Skin epidermis (tissue), 12 donors: ENCODE measurements around the gene DUSP7.

ENCODE experiments used
- H3K27ac ChIP-seq, 21 experiments: fragments of 200-600 bp; sonication (generic) in 11 of 21; one replicate each; pipeline ENCODE4 v1.5.0; 2020; ENCODE audit warnings: mild to moderate bottlenecking in 3 of 21, inconsistent platforms in 2 of 21, moderate library complexity in 2 of 21
- H3K4me3 ChIP-seq, 7 experiments: fragments of 200-600 bp; sonication (generic) in 2 of 7; one replicate each; pipeline ENCODE4 v1.5.0; 2020; ENCODE audit warnings: inconsistent platforms in 2 of 7, mild to moderate bottlenecking in 2 of 7, moderate library complexity in 1 of 7

DUSP7 gene

GRCh38 chr3:52020796-52021195 lies 35.6 kb downstream of the DUSP7 start:
- Histone ChIP-seq H3K27ac (peak overlapping the region in 2 of 21 experiments; percentile 34 to 37), H3K4me3 (no peak overlapping the region)

GRCh38 chr3:52019352-52020080 lies 36.9 kb downstream of the DUSP7 start:
- peak overlapping the region in 2 of 21 experiments; percentile 24 to 57 for H3K27ac ChIP-seq

DNA sequence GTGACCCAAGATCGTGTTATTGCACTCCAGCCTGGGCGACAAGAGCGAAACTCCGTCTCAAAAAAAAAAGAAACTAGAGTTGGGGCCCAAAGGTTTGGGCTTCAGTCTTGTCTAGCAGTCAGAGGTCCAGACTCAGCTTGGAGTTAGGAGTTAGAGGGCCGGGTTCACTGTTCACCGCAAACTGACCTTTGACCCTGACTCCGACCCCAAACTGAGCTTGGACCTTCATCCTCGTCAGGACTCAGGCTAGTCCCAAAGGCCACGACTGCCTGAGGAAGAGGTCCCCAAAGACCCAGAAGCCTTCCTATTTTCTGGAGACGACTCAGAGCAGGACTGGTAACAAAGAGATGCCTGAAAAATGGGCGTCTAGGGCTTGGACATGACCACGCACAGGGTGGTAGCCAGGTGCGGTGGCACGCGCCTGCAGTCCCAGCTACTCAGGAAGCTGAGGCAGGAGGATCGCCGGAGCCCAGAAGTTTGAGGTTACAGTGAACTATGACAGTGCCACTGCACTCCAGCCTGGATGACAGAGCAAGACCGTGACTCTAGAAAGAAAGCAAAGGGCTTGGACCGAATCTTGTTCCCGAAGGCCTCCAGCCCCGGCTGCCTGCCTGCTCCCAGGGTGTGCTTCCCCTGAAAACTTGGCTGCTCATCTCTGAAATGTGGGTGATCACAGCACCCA lies 37.9 kb downstream of the DUSP7 start:
- peak overlapping the region in 1 of 21 experiments; percentile 18 for H3K27ac ChIP-seq
- H3K4me3 ChIP-seq, result no peak overlapping the region

More at GRCh38 chr3:52019352-52020080, 36.9 kb downstream of the DUSP7 start:
- no peak overlapping the region for H3K4me3 ChIP-seq

DNA sequence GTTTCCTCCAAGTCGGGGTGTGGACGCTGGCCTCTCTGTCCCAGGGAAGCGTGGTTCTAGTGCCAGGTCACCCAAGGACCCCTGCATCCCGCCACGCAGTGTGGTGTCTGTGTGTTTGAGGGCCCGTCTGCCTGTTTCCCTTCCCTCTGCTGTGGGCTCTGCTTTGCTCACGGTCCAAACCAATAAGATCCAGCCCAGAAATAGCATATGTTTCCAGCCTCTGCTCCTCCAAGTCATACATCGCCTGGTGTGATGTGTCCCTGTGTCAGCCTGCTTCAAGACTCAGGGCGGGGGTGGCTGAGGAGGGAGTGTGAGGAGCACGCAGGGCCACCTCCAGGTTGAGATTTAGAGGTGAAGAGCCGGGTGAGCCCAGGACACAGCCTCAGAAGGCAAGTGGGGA lies 38.8 kb downstream of the DUSP7 start:
- no peak overlapping the region for H3K27ac ChIP-seq
- no peak overlapping the region for H3K4me3 ChIP-seq

GRCh38 chr3:52015438-52016228 lies 40.7 kb downstream of the DUSP7 start:
- H3K27ac ChIP-seq, result no peak overlapping the region

DNA sequence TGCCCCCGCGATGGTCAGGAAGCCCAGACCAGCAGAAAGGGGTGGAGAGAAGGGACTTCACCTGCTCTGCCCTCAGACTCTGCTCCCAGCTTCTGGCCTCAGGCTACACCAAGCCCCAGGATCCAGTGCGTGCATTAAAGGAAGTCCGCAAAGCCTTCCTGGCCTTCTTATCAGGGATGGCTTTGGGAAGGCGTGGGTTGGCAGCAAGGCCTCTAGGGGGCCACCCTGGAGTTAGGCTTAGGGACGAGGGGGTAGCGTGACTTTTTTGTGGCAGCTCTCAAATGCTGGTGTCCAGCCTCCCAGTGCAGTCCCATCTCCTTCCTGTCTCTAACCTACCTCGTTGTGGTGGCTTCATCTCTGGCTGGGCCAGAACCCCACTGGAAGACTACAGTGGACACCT lies 41.8 kb downstream of the DUSP7 start:
- H3K27ac ChIP-seq, result no peak overlapping the region
- no peak overlapping the region for H3K4me3 ChIP-seq

More at GRCh38 chr3:52015438-52016228, 40.7 kb downstream of the DUSP7 start:
- H3K4me3 ChIP-seq, result no peak overlapping the region

- H3K4me3 ChIP-seq, result no peak overlapping the region
- H3K27ac ChIP-seq, result no peak overlapping the region
These were observed 42.4 kb downstream of the DUSP7 start for GRCh38 chr3:52013802-52014598.

- Histone ChIP-seq H3K4me3 (no peak overlapping the region), H3K27ac (no peak overlapping the region)
These were observed 43.7 kb downstream of the DUSP7 start for GRCh38 chr3:52012699-52013098.

DNA sequence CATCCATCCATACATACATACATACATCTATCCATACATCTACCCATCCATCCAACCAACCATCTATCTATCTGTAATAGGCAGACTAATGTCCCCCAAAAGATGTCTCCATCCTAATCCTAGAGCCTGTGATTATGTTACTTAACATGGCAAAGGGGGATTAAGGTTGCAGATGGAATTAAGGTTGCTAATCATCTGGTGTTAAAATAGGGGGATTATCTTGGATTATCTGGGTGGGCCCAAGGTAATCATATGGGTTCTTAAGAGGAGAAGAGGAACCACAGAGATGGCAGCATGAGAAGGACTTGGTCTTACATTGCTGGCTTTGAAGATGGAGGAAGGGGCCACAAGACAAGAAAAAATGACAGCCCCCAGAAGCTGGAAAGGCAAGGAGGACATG lies 45.9 kb downstream of the DUSP7 start:
- Histone ChIP-seq H3K27ac (no peak overlapping the region), H3K4me3 (no peak overlapping the region)

DNA sequence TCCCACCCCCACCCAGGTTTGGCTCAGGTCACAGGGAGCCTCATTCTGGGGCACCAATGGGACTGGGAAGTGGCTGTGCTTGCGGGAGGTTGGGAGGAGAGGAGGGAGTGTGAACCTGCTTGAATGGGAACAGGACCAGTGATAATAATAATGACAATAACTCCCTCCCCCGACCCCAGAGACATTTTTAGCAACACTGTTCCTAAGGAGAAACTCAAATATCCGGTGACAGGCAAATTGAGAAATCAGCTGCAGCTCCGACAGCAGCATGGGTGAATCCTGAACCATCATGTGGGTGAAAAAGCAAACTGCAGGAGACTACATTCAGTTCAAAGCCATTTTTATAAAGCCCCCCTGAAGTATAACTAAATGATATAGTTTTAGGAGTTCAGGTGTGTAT lies 49.1 kb downstream of the DUSP7 start:
- no peak overlapping the region for H3K27ac ChIP-seq
- H3K4me3 ChIP-seq, result no peak overlapping the region

- no peak overlapping the region for H3K27ac ChIP-seq
- no peak overlapping the region for H3K4me3 ChIP-seq
These were observed 49.6 kb downstream of the DUSP7 start for GRCh38 chr3:52006820-52007133.

GRCh38 chr3:52006017-52006819 lies 50.2 kb downstream of the DUSP7 start:
- peak overlapping the region in 6 of 21 experiments; percentile 0 to 35 (median 2) for H3K27ac ChIP-seq
- H3K4me3 ChIP-seq, result no peak overlapping the region

DNA sequence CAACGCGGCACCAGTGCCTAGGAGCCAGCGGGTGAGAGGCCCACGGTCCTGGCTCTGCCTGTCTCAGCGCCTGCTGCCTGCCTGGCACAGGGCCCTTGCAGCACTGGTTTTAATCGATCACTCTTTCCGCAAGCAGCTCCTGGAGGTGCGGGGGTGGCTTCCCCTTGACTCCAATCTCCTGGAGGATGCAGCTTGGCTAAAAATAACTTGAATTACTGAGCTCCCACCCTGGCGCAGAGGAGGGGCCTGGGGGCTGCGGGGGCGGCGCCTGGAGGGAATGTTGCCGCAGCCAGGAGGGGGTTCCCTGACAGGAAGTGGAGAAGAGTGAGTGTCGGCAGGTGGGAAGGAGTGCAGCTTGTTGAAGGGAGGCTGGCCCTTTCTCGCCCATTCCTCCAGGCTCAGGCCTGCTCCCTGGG lies 50.8 kb downstream of the DUSP7 start:
- Histone ChIP-seq H3K4me3 (no peak overlapping the region), H3K27ac (peak overlapping the region in 6 of 21 experiments; percentile 0 to 35 (median 2))

GRCh38 chr3:52004906-52005395 lies 51.4 kb downstream of the DUSP7 start:
- H3K4me3 ChIP-seq, result no peak overlapping the region
- H3K27ac ChIP-seq, result peak overlapping the region in 3 of 21 experiments; percentile 0 to 22 (median 1)

- Histone ChIP-seq H3K4me3 (no peak overlapping the region), H3K27ac (no peak overlapping the region)
These were observed 52.1 kb downstream of the DUSP7 start for GRCh38 chr3:52004163-52004787.

DNA sequence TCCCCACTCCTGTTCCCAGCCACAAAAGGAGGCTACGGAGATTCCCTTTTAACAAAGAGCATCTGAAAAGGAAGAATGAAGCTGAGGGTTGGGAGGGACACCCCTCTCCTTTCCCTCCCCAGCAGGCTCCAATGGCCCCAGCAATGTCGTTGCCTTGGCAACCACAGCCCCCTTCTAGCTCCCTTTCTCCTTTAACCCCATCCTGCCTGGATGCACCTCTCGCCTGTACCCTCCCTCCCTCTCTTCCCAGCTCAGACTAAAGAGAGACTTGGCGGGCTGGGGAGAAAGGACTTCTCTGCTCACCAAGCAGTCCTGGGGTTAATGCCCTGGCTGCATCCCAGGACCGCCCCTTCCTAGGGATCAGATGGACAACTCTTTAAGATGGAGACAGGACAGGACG lies 53.6 kb downstream of the DUSP7 start:
- no peak overlapping the region for H3K4me3 ChIP-seq
- H3K27ac ChIP-seq, result no peak overlapping the region

DNA sequence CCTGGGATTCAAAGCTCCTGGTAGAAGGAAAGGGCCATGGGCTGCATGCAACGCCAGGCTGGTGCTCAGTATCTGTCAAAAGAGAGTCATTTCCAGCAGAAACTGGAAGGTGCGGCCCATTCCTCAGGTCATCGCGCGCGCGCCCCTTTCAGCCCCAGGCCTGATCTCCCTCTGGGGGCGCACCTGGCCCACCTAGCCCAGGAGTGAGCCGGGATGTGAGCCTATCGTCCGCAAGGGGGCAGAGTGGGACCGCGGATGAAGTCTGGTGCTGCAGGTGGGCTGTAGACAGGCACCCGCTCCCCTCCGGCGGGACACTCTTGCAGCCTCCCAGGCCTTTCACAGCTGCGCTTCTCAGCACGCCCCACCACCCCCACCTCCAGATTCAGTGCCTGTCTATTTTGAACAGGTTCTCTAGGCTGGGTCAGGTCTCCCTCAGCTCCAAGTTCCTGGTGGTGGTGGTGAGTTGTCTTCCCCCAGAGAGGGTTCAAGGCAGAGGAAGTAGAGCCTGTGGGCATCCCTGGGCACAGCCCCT lies 54.9 kb downstream of the DUSP7 start:
- H3K4me3 ChIP-seq, result no peak overlapping the region
- no peak overlapping the region for H3K27ac ChIP-seq

- Histone ChIP-seq H3K27ac (no peak overlapping the region), H3K4me3 (no peak overlapping the region)
These were observed 56.5 kb downstream of the DUSP7 start for GRCh38 chr3:51999846-52000245.
